ENCODE data around the gene STK38. TPM values are rescaled to one million over a fixed set of nuclear protein-coding genes. Genes with fewer than 3 reads are reported as not detected.

Gene STK38
- total and polyA plus RNA-seq, 2 of the 4 experiments (the other 2 are of a cell fraction): 10.6 to 19.7 TPM

DNA sequence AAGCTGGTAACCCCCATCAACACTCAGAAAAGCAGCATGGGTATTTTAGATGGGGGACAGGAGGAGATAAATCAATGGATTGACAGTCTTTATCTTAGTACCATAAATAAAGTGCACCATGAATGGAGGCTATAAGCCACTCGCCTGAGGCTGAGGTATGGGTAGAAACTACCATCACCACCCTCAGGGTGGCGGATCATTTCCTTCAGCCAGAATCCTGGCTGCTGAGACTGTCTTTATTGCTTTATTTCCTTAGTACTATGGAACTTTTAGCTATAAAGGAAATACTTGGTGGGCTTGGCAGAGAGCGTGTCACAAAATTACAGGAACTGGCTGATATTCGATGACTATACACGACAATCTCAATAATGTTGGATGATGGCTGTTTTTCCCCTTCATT, 52.2 kb downstream of the STK38 start:
- no peak for DNase-seq
- Histone ChIP-seq H2BK120ac (ENCODE audit: low read depth, low read length) (no peak overlapping the region), H3K9ac (ENCODE audit: low read depth, low read length) (no peak overlapping the region), H3K27me3 (ENCODE audit: control insufficient read depth, insufficient read depth, low read length) (no peaks in the 10 kb centered on the region), H4K8ac (ENCODE audit: low read depth in 2 of 2, low read length in 2 of 2) (no peak overlapping the region), H3K4me3 (ENCODE audit: insufficient read depth, low read depth, low read length) (no peak overlapping the region), H3K4me2 (ENCODE audit: low read depth, low read length) (no peak overlapping the region), H2AK9ac (replicated peaks; ENCODE audit: low read depth, low read length, poor library complexity) (no peak overlapping the region), H3K14ac (replicated peaks; ENCODE audit: low read depth, low read length) (no peak overlapping the region), H3K27ac (ENCODE audit: insufficient read depth, low read length) (no peak overlapping the region), H3K4ac (ENCODE audit: low read depth, low read length) (no peak overlapping the region), H4K20me1 (ENCODE audit: insufficient read depth, low read length) (peaks cover 18% of the 10 kb centered on the region; the same call in 1 of the 2 replicates), H3K79me1 (ENCODE audit: low read depth in 1 of 2, low read length in 2 of 2) (peaks cover 7 to 51% of the 10 kb centered on the region in 2 experiments; a peak in 2 of 4 replicates), H3K4me1 (ENCODE audit: control insufficient read depth, insufficient read depth, low read length) (no peaks in the 10 kb centered on the region), H2BK15ac (ENCODE audit: low read depth, low read length) (no peak overlapping the region), H3K9me3 (ENCODE audit: control insufficient read depth, insufficient read depth, low read length) (no peaks in the 10 kb centered on the region), H4K5ac (ENCODE audit: low read depth, low read length) (no peak overlapping the region), H3K18ac (ENCODE audit: low read depth, low read length) (no peak overlapping the region), H2AFZ (replicated peaks; ENCODE audit: low read length, poor library complexity) (no peak overlapping the region), H2BK20ac (ENCODE audit: low read depth, low read length) (no peak overlapping the region), H3K23ac (ENCODE audit: low read depth, low read length) (no peak overlapping the region), H3K9me1 (ENCODE audit: insufficient read depth, low read length) (peaks cover 18% of the 10 kb centered on the region), H2BK5ac (ENCODE audit: low read depth, low read length, poor library complexity, severe bottlenecking) (no peak overlapping the region), H3K56ac (ENCODE audit: extremely low read depth, insufficient read depth, low read length) (no peak overlapping the region), H3K36me3 (ENCODE audit: control insufficient read depth, insufficient read depth, low read length) (peaks cover 25% of the 10 kb centered on the region), H4K91ac (ENCODE audit: insufficient read depth, low read depth, low read length) (no peak overlapping the region), H2AK5ac (ENCODE audit: low read depth, low read length) (no peak overlapping the region)
- in situ Hi-C loops (cut with MboI; ENCODE audit: low sequenced_read_pairs) (no loop called here), intact Hi-C loops (cut with micrococcal nuclease) (no loop called here), dilution Hi-C loops (cut with HindIII; ENCODE audit: low sequenced_read_pairs, unreplicated experiment) (no loop called here)
- TSS peak; percentile 65 for BruUV-seq (replicated peaks)
- TF ChIP-seq CEBPB (IDR thresholded peaks at IDR 0.05; ENCODE audit: low read depth, low read length) (no peak), POLR2A (IDR thresholded peaks at IDR 0.05; ENCODE audit: low read depth, low read length) (no peak), SMC3 (IDR thresholded peaks at IDR 0.05; ENCODE audit: low read depth, low read length) (no peak), BHLHE40 (IDR thresholded peaks at IDR 0.05; ENCODE audit: low read depth, low read length) (no peak), MXI1 (IDR thresholded peaks at IDR 0.05; ENCODE audit: borderline replicate concordance, low read depth, low read length) (no peak), RCOR1 (IDR thresholded peaks at IDR 0.05; ENCODE audit: insufficient replicate concordance, low read length) (no peak), RAD21 (IDR thresholded peaks at IDR 0.05; ENCODE audit: low read length) (no peak), MAZ (IDR thresholded peaks at IDR 0.05; ENCODE audit: borderline replicate concordance, low read depth, low read length) (no peak), FOS (IDR thresholded peaks at IDR 0.05; ENCODE audit: low read depth, low read length) (no peak), MAFK (IDR thresholded peaks at IDR 0.05; ENCODE audit: low read depth, low read length) (no peak), CTCF (conservative IDR thresholded peaks at IDR 0.05; ENCODE audit: low read depth, low read length) (no peak), CHD1 (IDR thresholded peaks at IDR 0.05; ENCODE audit: low read depth, low read length) (no peak), NFE2L2 (IDR thresholded peaks at IDR 0.05; ENCODE audit: low read depth, low read length) (no peak), RFX5 (IDR thresholded peaks at IDR 0.05; ENCODE audit: low read depth, low read length) (no peak)
- TF ChIP-seq, protein P1, sequence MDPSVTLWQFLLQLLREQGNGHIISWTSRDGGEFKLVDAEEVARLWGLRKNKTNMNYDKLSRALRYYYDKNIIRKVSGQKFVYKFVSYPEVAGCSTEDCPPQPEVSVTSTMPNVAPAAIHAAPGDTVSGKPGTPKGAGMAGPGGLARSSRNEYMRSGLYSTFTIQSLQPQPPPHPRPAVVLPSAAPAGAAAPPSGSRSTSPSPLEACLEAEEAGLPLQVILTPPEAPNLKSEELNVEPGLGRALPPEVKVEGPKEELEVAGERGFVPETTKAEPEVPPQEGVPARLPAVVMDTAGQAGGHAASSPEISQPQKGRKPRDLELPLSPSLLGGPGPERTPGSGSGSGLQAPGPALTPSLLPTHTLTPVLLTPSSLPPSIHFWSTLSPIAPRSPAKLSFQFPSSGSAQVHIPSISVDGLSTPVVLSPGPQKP (IDR thresholded peaks at IDR 0.05; ENCODE audit: borderline replicate concordance, low read depth, low read length): no peak
- TF ChIP-seq, protein P2, sequence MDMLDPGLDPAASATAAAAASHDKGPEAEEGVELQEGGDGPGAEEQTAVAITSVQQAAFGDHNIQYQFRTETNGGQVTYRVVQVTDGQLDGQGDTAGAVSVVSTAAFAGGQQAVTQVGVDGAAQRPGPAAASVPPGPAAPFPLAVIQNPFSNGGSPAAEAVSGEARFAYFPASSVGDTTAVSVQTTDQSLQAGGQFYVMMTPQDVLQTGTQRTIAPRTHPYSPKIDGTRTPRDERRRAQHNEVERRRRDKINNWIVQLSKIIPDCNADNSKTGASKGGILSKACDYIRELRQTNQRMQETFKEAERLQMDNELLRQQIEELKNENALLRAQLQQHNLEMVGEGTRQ (IDR thresholded peaks at IDR 0.05; ENCODE audit: low read depth, low read length): no peak
- CTCF ChIA-PET: no interaction called here
- WGBS, 2 experiments (ENCODE audit: extremely low coverage in 2 of 2, insufficient read length in 1 of 2): no CpG with 5 or more reads among the region's 5 CpGs
- no peak for ATAC-seq (ENCODE audit: low read depth)
- POLR2A ChIA-PET (ENCODE audit: unreplicated experiment): no interaction called here
